ENCODE data around the gene KRTAP4-4. TPM values are rescaled to one million over a fixed set of nuclear protein-coding genes. Genes with fewer than 3 reads are reported as not detected.

KRTAP4-4 gene
- total and polyA plus RNA-seq, 4 donors: not detected

Other genes with a start within 250 kb of the KRTAP4-4 start
Only the 30 nearest of the 40 such genes appear.
- not detected for gene KRTAP3-1, start 151.6 kb downstream of the KRTAP4-4 start, total RNA-seq
- gene KRTAP3-1, start 151.6 kb downstream of the KRTAP4-4 start, polyA plus RNA-seq: not detected
- gene KRTAP1-5, start 133.5 kb downstream of the KRTAP4-4 start, total RNA-seq: not detected
- gene KRTAP1-5, start 133.5 kb downstream of the KRTAP4-4 start, polyA plus RNA-seq: not detected
- not detected for gene KRTAP1-4, start 130.6 kb downstream of the KRTAP4-4 start, total RNA-seq
- not detected for gene KRTAP1-4, start 130.6 kb downstream of the KRTAP4-4 start, polyA plus RNA-seq
- not detected for gene KRTAP1-3, start 125.9 kb downstream of the KRTAP4-4 start, total RNA-seq
- not detected for gene KRTAP1-3, start 125.9 kb downstream of the KRTAP4-4 start, polyA plus RNA-seq
- gene KRTAP1-1, start 119.3 kb downstream of the KRTAP4-4 start, total RNA-seq: not detected
- not detected for gene KRTAP1-1, start 119.3 kb downstream of the KRTAP4-4 start, polyA plus RNA-seq
- not detected for gene KRTAP2-1, start 113.4 kb downstream of the KRTAP4-4 start, total RNA-seq
- gene KRTAP2-1, start 113.4 kb downstream of the KRTAP4-4 start, polyA plus RNA-seq: not detected
- not detected for gene KRTAP2-2, start 105.5 kb downstream of the KRTAP4-4 start, total RNA-seq
- gene KRTAP2-2, start 105.5 kb downstream of the KRTAP4-4 start, polyA plus RNA-seq: not detected
- not detected for gene KRTAP2-3, start 100.6 kb downstream of the KRTAP4-4 start, total RNA-seq
- gene KRTAP2-3, start 100.6 kb downstream of the KRTAP4-4 start, polyA plus RNA-seq: not detected
- gene KRTAP2-4, start 94.9 kb downstream of the KRTAP4-4 start, total RNA-seq: not detected
- gene KRTAP2-4, start 94.9 kb downstream of the KRTAP4-4 start, polyA plus RNA-seq: not detected
- not detected for gene KRTAP4-7, start 76.6 kb downstream of the KRTAP4-4 start, total RNA-seq
- gene KRTAP4-7, start 76.6 kb downstream of the KRTAP4-4 start, polyA plus RNA-seq: not detected
- gene KRTAP4-8, start 62.6 kb downstream of the KRTAP4-4 start, total RNA-seq: not detected
- not detected for gene KRTAP4-8, start 62.6 kb downstream of the KRTAP4-4 start, polyA plus RNA-seq
- not detected for gene KRTAP4-16, start 58.5 kb downstream of the KRTAP4-4 start, total RNA-seq
- gene KRTAP4-16, start 58.5 kb downstream of the KRTAP4-4 start, polyA plus RNA-seq: not detected
- gene KRTAP4-9, start 55.4 kb downstream of the KRTAP4-4 start, total RNA-seq: not detected
- gene KRTAP4-9, start 55.4 kb downstream of the KRTAP4-4 start, polyA plus RNA-seq: under 1 TPM in 1 of 2 donors, not detected in 1; 0.13 TPM
- gene KRTAP4-11, start 42.4 kb downstream of the KRTAP4-4 start, total RNA-seq: not detected
- not detected for gene KRTAP4-11, start 42.4 kb downstream of the KRTAP4-4 start, polyA plus RNA-seq
- not detected for gene KRTAP4-12, start 36.6 kb downstream of the KRTAP4-4 start, total RNA-seq
- gene KRTAP4-12, start 36.6 kb downstream of the KRTAP4-4 start, polyA plus RNA-seq: not detected
- not detected for gene KRTAP4-6, start 20.2 kb downstream of the KRTAP4-4 start, total RNA-seq
- gene KRTAP4-6, start 20.2 kb downstream of the KRTAP4-4 start, polyA plus RNA-seq: not detected
- not detected for gene KRTAP4-5, start 10.9 kb downstream of the KRTAP4-4 start, total RNA-seq
- gene KRTAP4-5, start 10.9 kb downstream of the KRTAP4-4 start, polyA plus RNA-seq: not detected
- gene KRTAP4-3, start 7.5 kb upstream of the KRTAP4-4 start, total RNA-seq: not detected
- not detected for gene KRTAP4-3, start 7.5 kb upstream of the KRTAP4-4 start, polyA plus RNA-seq
- gene KRTAP4-2, start 17.5 kb upstream of the KRTAP4-4 start, total RNA-seq: not detected
- not detected for gene KRTAP4-2, start 17.5 kb upstream of the KRTAP4-4 start, polyA plus RNA-seq
- gene KRTAP4-1, start 24.2 kb upstream of the KRTAP4-4 start, total RNA-seq: not detected
- gene KRTAP4-1, start 24.2 kb upstream of the KRTAP4-4 start, polyA plus RNA-seq: not detected
- gene KRTAP9-1, start 29.1 kb upstream of the KRTAP4-4 start, total RNA-seq: not detected
- gene KRTAP9-1, start 29.1 kb upstream of the KRTAP4-4 start, polyA plus RNA-seq: not detected
- not detected for gene KRTAP9-2, start 65.9 kb upstream of the KRTAP4-4 start, total RNA-seq
- not detected for gene KRTAP9-2, start 65.9 kb upstream of the KRTAP4-4 start, polyA plus RNA-seq
- gene KRTAP9-3, start 71.7 kb upstream of the KRTAP4-4 start, total RNA-seq: not detected
- not detected for gene KRTAP9-3, start 71.7 kb upstream of the KRTAP4-4 start, polyA plus RNA-seq
- gene KRTAP9-8, start 77.3 kb upstream of the KRTAP4-4 start, total RNA-seq: not detected
- not detected for gene KRTAP9-8, start 77.3 kb upstream of the KRTAP4-4 start, polyA plus RNA-seq
- not detected for gene KRTAP9-4, start 88.9 kb upstream of the KRTAP4-4 start, total RNA-seq
- under 1 TPM in 1 of 2 donors, not detected in 1; 0.75 TPM for gene KRTAP9-4, start 88.9 kb upstream of the KRTAP4-4 start, polyA plus RNA-seq
- gene KRTAP9-9, start 94.6 kb upstream of the KRTAP4-4 start, total RNA-seq: not detected
- gene KRTAP9-9, start 94.6 kb upstream of the KRTAP4-4 start, polyA plus RNA-seq: not detected
- not detected for gene KRTAP9-6, start 104.6 kb upstream of the KRTAP4-4 start, total RNA-seq
- not detected for gene KRTAP9-6, start 104.6 kb upstream of the KRTAP4-4 start, polyA plus RNA-seq
- gene KRTAP9-7, start 115.0 kb upstream of the KRTAP4-4 start, total RNA-seq: not detected
- not detected for gene KRTAP9-7, start 115.0 kb upstream of the KRTAP4-4 start, polyA plus RNA-seq
- gene KRTAP29-1, start 142.1 kb upstream of the KRTAP4-4 start, total RNA-seq: not detected
- gene KRTAP29-1, start 142.1 kb upstream of the KRTAP4-4 start, polyA plus RNA-seq: not detected
- gene KRTAP16-1, start 148.6 kb upstream of the KRTAP4-4 start, total RNA-seq: not detected
- gene KRTAP16-1, start 148.6 kb upstream of the KRTAP4-4 start, polyA plus RNA-seq: not detected